ENCODE results near the gene SLC6A13. TPM values are rescaled to one million over a fixed set of nuclear protein-coding genes. Genes with fewer than 3 reads are reported as not detected.

Gene SLC6A13
- total RNA-seq, 4 donors from 2014 or later: 0.84 to 0.88 TPM; not detected in 2

DNA sequence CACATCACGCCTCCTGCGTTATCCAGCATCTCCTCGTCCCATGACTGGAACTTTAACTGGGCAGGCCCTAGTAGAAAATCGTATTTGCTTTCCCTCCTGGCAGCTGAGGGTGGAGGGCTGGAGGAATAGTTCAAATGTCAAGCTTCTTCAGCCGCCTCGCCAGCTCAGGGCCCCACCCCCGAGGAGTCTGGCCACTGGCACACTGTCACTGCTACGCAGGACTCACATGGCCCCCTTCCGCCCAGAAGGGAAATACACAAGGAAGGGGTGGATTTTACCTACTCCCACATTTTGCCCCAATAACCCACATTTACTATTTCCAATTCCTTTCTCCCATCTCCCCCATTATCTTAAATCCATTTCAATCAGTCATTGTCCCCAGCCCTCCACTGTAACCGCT is 8.6 kb downstream of the SLC6A13 start:
- DNase-seq (ENCODE audit: low spot score): no peak
- ATAC-seq (ENCODE audit: low FRiP score): no peak
- TF ChIP-seq, protein P1, sequence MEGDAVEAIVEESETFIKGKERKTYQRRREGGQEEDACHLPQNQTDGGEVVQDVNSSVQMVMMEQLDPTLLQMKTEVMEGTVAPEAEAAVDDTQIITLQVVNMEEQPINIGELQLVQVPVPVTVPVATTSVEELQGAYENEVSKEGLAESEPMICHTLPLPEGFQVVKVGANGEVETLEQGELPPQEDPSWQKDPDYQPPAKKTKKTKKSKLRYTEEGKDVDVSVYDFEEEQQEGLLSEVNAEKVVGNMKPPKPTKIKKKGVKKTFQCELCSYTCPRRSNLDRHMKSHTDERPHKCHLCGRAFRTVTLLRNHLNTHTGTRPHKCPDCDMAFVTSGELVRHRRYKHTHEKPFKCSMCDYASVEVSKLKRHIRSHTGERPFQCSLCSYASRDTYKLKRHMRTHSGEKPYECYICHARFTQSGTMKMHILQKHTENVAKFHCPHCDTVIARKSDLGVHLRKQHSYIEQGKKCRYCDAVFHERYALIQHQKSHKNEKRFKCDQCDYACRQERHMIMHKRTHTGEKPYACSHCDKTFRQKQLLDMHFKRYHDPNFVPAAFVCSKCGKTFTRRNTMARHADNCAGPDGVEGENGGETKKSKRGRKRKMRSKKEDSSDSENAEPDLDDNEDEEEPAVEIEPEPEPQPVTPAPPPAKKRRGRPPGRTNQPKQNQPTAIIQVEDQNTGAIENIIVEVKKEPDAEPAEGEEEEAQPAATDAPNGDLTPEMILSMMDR (IDR thresholded peaks at IDR 0.05): no peak

DNA sequence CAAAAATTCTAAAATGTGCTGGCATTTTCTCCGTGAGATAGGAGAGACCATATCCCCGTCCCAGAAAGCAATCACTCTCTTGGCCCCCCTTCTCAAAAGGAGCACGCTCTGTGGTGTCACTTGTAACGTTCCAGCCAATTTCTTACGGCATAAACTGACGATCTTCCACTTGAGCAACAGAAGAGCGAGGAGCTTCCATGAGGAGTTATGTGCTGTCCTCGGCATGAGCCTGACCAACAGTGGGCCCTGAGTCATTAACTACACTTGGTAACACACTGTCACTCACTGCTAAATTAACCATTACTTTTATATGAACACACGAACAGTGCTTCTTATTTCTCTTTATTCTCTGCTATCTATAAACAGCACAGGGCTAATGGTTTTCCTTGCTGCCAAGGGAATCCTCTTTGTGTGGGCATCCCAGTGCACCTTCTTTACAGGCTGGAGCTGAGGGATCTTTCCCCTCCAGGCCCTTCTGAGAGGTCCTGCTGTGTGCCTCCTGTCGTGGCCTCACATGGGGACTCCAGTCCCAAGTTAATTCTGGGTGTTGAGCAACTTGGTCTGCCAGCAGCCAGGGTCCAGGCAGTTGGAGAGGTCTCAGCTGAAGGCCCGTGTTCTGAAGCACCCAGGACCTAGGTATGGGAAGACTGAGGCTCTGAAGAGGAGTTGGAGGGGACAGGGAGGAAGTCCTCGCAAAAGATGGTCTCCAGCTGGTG is 9.4 kb downstream of the SLC6A13 start:
- TF ChIP-seq, protein P1 (IDR thresholded peaks at IDR 0.05): no peak
- DNase-seq (ENCODE audit: low spot score) (no peak), ATAC-seq (ENCODE audit: low FRiP score) (no peak)

DNA sequence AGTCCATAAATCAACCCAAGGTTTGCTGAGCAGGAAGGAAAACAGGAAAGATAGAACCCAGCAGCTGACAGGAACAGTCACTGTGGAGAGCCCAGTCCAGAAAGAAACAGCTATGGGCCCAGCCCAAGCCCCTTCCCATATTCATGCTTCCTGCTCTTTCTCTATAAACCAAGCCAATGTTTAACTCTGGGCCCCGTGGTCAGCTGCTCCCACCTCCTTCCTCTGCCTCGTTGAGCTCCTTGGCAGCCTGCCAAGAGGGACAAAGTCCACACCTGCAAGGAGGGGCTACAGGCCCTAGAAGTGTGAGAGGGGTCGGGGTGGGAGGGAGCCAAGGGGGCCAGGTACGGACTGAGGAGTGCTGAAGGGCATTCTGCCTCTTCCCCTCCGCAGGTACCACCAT is 10.0 kb downstream of the SLC6A13 start:
- TF ChIP-seq, protein P1 (IDR thresholded peaks at IDR 0.05): no peak
- no peak for ATAC-seq (ENCODE audit: low FRiP score)
- no peak for DNase-seq (ENCODE audit: low spot score)

DNA sequence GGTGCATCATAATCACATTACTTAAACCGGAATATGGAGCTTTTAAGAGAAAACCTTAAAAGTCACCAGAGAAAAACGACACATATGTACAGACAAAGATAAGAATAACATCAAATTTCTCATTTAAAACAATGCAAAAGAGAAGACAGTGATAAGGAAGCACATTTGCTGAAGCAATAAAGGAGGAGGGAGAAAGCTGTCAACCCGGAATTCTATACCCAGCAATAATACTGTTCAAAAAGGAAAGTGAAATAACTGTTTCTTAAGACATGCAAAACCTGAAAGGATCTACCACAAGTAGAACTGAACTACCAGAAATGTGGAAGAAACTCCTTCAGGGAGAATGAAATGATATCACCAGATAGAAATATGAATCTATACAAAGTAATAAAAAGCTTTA is 15.4 kb downstream of the SLC6A13 start:
- ATAC-seq (ENCODE audit: low FRiP score) (no peak), DNase-seq (ENCODE audit: low spot score) (no peak)
- TF ChIP-seq, protein P1 (IDR thresholded peaks at IDR 0.05): no peak

DNA sequence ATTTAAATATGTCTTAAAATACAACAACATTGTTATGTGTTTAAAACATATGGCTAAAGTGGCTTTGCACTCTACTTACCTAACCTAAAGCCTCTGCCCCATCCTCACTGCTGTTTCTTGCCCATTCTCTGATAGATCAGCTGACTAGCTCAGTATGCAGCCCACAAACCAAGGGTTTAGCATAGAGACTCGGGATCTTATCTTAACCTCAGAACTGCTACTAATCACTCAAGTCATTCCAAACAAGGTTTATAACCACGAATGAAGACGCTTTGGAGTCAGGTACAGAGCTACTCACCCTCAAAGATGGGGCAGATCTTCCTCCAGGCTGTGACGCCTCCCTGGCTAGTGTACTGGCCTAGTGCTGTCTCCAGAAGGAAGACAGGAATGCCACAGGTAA is 19.3 kb downstream of the SLC6A13 start:
- DNase-seq (ENCODE audit: low spot score): no peak
- TF ChIP-seq, protein P1 (IDR thresholded peaks at IDR 0.05): no peak
- ATAC-seq (ENCODE audit: low FRiP score): no peak

DNA sequence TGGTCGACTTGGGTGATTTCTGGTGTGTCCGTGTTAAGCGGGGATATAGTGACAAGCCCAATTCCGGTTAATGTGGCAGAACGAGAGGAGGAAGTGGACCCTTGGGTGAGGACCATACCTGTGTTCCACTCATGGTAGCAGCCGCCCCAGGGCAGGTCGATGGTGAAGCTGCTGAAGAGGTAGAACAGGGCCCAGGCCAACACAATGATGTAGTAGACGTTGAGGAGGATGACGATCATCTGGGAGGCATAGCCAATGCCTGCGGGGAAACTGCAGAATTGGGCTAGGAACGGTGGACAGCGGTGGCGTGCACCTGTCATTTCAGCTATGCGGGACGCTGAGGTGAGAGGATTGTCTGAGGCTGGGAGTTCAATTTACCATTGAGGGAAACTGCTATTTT is 20.1 kb downstream of the SLC6A13 start:
- DNase-seq (ENCODE audit: low spot score): no peak
- TF ChIP-seq, protein P1 (IDR thresholded peaks at IDR 0.05): no peak
- no peak for ATAC-seq (ENCODE audit: low FRiP score)

DNA sequence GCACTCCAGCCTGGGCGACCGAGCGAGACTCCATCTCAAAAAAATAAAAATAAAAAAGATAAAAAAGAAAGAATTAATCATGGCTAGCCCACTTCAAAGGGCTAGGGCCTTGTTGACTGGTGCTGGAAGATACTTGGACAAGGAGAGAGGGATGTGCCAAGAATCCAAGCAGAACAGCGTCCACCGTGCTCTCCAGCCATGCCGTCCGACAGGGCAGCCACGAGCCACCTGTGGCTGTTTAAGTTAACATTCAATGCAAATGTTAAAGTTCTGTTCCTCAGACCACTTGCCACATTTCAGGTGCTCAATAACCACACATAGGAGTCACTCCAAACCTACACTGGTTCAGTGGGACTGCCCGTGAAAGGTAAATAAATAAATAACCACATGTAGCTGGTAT is 21.4 kb downstream of the SLC6A13 start:
- DNase-seq (ENCODE audit: low spot score) (no peak), ATAC-seq (ENCODE audit: low FRiP score) (no peak)
- TF ChIP-seq, protein P1 (IDR thresholded peaks at IDR 0.05): no peak

Measured in omental fat pad (tissue), 4 donors.